ENCODE data around the gene SPTLC1.
A peak's percentile ranks its signal among the peaks of the same experiment; 100 is the strongest.
"Not testable (repeated sequence)": the region's sequence is repeated elsewhere in the genome, so short reads cannot be mapped to it uniquely, and the experiment has no call there.

Gene SPTLC1

DNA sequence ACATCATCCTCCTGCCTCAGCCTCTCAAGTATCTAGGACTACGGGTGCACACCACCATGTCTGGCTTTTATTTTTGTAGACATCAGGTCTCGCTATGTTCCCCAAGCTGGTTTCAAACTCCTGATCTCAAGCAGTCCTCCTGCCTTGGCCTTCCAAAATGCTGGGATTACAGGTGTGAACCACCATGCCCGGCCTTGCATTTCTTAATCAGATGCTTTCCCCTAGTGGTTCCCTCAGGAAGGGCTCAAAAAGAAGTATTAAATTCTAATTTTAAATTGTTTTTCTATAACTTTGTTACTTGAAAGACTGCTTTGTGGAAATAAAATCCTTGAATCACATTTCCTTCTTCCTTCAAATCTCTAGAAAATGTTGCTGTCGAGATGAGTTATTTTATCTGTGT, 85.7 kb downstream of the SPTLC1 start:
- no peak for DNase-seq

DNA sequence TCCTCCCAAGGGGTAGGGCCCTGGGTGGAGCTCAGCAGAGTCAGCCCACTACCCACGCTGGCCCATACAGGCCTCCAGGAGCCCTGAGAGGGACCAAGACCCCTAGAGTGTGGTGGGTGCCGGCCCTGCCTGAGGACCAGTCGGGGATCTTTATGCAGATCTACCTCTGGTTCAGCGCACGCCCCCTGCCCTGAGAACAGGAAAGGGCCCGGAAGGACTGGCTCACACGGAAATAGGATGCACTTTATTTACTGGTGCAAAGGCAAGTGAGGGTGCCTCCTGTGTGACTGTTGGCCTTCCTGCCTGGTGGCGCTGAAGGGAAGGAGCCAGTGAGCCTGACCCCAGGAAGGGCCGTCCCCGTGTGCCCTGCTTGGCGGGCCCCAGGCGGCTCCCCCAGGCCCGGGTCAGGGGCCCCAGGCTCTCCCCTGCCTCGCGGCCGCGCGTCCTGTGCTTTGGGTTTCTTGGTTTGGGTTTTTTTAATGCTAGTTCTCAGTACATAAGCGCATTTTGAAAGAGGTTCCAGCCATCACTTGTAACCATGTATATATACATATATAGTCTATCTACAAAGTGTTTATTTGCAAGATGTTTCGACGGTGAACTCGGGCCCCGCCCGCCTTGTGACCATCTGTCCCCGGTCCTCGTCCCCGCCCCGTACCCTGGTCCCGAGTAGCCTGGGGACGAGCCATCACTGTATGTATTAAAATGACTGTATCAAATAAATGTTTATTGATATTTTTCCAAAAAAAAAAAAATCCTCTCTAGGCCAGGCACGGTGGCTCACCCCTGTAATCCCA, 88.8 kb downstream of the SPTLC1 start:
- no peak for DNase-seq

DNA sequence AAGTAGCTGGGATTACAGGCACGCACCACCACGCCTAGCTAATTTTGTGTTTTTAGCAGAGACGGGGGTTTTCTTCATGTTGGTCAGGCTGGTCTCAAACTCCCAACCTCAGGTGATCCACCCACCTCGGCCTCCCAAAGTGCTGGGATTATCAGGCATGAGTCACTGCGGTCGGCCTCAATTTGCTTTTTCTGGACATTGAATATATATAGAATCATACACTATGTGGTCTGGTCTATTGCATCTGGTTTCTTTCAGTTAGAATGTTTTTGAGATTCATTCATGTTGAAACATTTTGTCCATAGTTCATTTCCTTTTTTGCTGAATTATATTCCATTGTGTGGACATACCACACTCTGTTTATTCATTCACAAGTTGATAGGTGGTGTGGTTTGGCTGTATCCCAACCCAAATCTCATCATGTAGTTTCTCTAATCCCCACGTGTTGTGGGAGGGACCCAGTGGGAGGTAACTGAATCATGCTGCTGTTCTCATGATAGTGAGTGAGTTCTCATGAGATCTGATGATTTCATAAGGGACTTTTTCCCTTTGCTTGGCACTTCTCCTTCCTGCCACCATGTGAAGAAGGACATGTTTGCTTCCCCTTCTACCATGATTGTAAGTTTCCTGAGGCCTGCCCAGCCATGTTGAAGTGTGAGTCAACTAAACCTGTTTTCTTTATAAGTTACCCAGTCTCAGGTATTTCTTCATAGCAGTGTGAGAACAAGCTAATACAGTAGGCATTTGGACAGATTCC, 93.2 kb downstream of the SPTLC1 start:
- DNase-seq = peak; percentile 94

DNA sequence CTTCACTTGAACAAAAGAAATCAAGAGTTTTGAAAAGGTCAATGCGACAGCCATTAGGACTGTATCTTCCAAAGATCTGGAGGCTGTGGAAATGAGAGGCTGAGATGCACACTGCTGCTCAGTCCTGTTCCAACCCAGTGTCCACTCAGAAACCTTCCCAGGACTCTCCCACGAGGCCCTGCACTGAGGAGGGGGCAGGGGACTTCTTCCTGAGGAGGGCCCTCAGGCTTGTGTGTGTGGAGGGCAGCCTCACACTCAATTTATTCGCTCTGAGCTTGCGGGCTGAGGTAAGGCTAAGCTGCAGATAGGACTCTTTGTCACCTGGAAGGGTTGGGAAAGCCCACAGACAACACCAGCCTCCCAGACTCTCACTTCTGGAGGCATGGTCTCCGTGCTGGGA, 95.6 kb downstream of the SPTLC1 start:
- DNase-seq = no peak

DNA sequence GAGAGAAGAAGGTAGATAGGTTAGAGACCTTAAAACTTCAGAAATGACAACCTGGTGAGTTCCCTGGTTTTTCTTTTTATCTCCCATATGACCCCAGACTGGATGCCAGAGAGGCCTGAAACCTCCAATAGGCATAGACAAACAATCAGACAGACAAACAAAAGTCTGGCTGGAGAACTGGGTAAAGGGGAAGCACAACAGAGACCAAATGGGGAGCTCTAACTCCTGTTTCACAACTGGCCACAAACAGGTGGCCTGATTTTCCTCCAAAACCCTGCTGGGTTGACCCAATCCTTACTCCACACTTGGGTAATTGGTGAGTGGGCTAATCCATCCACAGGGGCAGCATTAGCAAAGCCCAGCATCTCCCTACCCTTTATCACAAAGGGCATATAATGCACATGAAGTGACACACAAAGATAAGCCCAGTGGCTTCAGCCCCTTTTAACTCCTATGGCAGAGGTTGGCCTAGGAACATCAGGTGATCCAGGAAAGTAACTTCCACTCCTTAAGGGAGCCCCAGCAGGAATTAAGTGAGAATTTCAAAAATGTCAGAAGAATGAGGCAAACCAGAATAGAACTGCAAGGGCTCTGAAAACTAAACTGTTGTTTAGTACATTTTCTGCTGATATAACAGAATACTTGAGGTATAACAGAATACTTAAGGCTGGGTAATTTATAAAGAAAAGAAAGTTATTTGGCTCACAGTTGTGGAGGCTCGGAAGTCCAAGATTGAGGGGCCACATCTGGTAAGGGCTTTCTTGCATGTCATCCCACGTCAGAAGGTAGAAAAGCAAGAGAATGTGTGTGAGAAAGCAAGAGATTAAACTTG, 104.3 kb downstream of the SPTLC1 start:
- DNase-seq = no peak

DNA sequence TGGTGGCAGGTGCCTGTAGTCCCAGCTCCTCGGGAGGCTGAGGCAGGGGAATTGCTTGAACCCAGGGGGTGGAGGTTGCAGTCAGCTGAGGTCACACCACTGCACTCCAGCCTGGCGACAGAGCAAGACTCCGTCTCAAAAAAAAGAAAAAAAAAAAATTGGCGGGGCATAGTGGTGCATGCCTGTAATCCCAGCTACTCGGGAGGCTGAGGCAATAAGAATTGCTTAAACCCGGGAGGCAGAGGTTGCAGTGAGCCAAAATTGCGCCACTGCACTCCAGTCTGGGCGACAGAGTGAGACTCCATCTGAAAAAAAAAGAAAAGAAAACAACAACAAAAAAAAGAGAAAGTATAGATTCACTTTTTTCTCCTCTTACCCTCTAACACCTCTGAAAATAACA, 105.0 kb downstream of the SPTLC1 start:
- DNase-seq = not testable (repeated sequence)

DNA sequence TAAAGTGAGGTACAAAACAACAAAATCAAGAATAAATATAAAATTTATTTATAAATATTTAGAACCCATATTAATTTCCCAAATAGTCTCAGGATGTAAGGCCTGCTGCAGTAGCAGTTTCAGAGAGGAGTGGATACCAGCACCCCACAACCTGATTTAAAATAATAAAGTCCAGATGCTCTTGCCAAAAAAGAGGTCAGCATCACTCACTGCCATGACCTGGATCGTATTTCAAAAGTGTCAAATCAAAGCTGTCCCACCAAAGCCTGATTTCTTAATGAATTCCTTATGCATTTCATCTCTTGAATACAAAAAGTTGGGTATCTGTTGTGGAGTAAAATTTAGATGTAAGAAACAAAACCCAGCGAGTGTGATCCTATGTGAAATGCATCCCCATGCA, 107.2 kb downstream of the SPTLC1 start:
- peak; percentile 7 for DNase-seq

DNA sequence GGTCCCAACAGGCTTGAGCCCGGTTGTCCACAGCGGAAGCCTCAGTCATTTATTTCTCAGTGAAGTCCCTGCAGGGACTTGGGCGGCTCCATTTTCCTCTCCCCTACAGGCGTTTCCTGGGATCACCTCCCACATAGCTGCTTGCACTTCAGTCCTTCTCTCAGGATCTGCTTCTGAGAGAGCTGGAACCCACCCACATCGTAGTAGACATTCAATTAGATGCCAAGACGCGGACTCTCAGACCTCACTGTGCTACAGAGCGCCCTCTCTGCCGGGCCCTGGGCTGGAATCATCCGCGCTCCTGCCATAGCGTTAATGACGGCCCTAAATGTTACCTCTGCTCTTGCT, 111.2 kb downstream of the SPTLC1 start:
- no peak for DNase-seq

DNA sequence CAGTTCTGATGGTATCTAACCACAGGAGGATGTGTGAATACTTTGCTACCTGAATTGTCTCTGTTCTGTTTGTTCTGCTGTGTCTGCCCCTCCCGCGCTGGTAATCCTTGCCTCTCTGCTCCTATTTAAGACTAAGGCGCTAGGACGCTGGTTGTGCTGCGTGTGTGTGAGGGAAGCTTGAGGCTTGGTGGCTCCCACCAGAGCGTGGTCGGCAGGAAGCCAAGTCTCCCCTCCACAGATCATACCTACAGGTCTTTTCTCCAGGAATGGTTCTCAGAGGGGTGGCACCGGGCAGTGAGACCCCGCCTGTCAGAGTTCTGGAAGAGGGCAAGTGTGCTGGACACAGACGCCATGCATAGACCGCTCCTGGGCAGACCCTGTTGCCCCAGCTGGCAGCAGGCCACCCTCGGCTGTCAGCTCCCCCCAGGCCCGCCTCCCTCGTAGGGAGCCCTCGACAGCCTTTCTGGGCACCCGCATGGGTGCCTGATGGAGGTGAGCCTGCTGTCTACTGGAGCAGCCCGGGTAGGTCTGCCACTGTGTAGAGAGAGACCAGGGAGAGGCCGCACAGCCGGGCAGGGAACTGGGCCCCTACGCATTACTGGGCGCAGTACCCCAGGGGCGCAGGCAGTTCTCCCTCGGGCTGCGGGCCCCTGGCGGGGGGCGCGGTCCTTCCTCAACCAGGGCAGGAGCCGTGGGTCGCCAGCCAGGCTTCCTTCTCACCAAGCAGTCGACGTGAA, 111.7 kb downstream of the SPTLC1 start:
- DNase-seq = no peak

DNA sequence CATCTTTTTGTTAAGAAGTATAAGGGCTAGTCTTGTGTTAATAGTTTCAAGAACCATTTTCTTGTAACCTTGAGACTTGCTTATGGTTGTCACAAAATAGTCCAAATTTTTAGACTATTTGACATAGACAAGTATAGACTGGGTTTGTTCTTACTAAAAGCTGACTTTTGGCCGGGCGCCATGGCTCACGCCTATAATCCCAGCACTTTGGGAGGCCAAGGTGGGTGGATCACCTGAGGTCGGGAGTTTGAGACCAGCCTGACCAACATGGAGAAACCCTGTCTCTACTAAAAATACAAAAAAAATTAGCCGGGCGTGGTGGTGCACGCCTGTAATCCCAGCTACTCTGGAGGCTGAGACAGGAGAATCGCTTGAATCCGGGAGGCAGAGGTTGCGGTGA, 113.3 kb downstream of the SPTLC1 start:
- not testable (repeated sequence) for DNase-seq

DNA sequence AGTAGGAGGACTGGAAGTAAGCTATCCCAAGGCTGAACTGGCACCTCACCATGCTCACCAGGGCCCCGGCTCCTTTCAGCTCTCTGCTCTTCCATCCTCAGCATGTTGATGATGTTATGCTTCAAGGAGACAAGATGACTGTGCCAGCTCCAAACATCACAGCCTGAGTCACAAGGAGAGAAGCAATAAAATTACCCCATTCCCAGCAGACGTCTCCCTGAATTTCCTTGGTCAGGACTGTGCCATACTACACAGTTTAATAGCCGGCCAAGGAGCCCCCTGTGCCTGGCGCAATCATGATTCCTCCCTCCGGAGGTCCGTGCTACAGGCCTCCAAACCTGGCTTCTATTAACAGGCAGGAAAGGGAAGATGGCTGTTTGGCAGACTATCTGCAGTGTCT, 114.0 kb downstream of the SPTLC1 start:
- DNase-seq = peak; percentile 29

DNA sequence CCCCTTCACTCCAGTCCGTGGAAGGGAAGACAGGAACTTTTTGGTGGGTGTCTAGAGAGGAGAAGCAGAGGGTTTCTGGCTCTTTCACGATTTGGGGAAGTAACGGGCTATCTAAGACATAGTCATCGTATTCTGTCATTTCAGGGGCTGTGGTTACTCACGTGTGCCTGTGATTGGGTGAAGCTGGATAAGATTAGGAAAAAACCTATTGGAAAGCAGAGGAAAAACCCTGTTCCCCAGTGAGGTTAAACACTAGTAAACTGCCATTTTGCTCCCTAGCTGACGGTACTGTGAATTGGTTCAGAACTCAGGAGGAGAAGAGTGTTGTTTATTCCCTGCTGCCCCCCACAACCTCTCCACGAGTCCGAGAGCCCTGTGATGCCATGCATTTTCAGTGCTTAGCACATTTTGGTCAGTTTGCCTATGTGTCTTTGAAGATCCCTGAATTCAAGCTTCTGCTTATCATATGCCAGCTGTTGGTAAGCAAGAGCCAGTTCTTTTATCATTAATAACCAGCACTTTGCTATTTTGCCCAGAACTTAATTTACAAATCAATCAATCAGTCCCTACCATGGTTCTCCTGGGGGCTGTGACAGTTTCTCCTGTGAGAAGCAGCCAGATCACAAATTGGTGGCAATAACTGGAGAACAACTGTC, 120.1 kb downstream of the SPTLC1 start:
- DNase-seq = no peak

DNA sequence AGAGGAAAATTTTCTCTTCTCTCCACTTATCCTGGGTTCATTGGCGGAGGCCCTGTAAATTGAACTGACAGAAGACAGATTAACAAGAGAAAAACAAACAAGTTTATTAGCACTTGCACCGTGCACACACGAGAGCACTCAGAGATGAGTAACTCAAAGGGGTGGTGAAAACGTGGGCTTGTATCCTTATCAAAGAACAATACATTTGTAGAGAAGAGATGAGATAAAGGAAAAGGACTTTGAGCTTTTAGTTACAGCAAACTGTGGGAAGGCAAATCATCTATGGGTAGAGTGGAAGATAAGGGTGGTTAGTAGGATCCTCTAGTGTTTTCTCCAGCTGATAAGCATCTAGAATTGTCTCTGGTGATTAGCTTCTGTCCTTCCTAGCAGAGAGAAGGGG, 120.8 kb downstream of the SPTLC1 start:
- no peak for DNase-seq

DNA sequence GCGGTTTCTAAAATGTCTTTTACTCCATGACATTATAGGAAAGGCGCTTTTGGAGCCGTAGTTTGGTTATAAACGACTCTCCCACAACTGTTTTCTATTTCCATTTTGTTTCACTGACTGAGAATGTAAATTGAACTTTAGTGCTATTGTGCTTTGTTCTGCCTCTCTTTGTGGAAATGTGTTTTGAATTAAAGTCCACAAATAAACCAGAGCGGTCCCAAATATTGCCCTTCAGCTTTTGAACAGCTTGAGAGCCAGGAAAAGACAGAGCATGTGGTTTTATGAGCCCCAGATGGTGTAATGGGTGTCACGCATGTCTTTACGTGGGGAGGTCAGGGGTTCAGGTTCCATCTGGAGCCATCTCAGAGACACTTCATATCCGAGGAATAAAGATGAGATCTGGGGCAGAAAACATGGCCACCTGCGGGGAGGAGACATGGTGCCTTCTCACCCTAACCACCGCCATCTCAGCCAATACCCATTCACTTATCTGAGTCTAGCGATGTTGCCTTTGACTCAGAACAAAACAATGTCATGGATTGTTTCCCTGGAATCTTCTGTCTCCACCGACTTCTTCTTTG, 122.7 kb downstream of the SPTLC1 start:
- DNase-seq = peak; percentile 93

DNA sequence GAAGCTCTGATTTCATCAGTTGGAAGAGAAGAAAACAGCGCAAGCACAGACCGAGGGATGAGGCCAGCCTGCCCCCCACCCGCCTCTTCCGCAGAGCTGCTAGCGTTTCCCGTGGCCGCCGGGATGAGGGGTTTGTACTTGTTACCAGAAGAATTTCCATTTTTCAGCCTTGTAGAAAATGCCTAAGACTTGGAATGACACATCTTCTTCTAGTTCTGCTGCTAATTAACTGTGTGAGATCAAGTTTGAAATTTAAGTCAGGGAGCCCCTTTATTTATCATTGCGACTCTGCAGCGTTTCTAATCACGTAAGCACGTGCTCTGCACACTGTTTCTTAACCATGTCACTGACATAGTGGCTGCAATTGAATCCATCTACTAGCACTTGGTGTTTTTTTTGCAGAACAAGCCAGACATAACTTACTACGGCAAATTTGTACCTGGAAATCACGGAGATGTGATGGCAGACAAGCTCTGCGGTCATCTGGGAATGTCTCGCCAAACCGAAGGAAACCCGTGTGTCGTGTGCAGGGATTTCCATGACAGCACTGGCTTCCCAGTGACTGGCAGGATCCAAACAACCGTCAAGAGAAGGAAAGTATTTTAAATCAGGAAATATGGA, 123.4 kb downstream of the SPTLC1 start:
- peak; percentile 46 for DNase-seq

DNA sequence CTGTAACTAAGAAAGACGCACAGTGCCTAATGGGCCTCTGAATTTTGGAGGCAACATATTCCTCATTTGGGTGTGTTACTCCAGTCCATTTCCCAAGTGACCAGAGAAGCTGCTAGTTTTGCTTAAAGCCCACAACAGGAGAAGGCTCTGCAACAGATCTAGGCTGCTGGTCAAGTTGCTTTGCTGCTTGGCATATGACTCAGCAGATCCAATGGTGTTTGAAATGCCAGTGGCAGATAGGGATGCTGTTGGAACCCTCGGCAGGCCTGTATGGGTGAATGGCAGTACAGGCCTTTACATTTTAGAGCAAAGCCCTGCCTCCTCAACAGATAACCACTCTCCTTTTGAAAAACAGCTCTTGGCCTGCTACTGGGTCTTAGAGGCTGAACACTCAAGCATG, 129.0 kb downstream of the SPTLC1 start:
- peak; percentile 19 for DNase-seq

DNA sequence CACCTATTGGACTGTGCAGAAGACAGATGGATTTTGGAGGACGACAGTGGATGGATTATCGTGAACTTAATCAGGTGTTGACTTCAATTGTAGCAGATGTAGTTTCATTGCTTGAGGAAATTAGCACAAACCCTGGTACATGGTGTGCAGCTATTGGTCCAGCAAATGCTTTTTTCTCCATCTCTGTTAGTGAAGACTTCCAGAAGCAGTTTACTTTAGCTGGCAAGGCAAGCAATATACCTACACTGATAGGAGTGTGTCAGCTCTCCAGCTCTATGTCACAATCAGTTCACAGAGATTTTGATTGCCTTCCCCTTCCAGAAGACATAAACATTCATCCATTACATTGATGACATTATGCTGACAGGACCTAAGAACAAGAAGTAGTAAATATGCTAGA, 129.5 kb downstream of the SPTLC1 start:
- no peak for DNase-seq

Measured in fibroblast of skin of scalp (primary cell).